Fibroblast of lung (primary cell): ENCODE results near the gene PHF21A.

Experiments
- EZH2 ChIP-seq: IDR thresholded peaks from 2 replicates; pipeline ENCODE4 v1.5.1; 2012; ENCODE audit warnings: low read length, control low read depth, mild to moderate bottlenecking; ENCODE audit errors: missing control alignments
- TF ChIP-seq, protein P1 (sequence below), 2 donors: IDR thresholded peaks in 1 of 2; conservative IDR thresholded peaks in 1 of 2; 1 replicate in 1 of 2; 2 replicates in 1 of 2; pipeline ENCODE4 v1.5.1; 2011 to 2012; ENCODE audit warnings: low read length in 2 of 2, control low read depth in 1 of 2, inconsistent platforms in 1 of 2, low read depth in 1 of 2, mild to moderate bottlenecking in 1 of 2

- TF ChIP-seq, protein P1, sequence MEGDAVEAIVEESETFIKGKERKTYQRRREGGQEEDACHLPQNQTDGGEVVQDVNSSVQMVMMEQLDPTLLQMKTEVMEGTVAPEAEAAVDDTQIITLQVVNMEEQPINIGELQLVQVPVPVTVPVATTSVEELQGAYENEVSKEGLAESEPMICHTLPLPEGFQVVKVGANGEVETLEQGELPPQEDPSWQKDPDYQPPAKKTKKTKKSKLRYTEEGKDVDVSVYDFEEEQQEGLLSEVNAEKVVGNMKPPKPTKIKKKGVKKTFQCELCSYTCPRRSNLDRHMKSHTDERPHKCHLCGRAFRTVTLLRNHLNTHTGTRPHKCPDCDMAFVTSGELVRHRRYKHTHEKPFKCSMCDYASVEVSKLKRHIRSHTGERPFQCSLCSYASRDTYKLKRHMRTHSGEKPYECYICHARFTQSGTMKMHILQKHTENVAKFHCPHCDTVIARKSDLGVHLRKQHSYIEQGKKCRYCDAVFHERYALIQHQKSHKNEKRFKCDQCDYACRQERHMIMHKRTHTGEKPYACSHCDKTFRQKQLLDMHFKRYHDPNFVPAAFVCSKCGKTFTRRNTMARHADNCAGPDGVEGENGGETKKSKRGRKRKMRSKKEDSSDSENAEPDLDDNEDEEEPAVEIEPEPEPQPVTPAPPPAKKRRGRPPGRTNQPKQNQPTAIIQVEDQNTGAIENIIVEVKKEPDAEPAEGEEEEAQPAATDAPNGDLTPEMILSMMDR (conservative IDR thresholded peaks at IDR 0.05 in 1 of 2, IDR thresholded peaks at IDR 0.05 in 1 of 2; ENCODE audit: low read depth in 1 of 2, low read length in 2 of 2), result no peak
- TF ChIP-seq EZH2, result no peak
These were observed 49.5 kb upstream of the PHF21A start for GRCh38 chr11:46170797-46171196.
